ENCODE results near the gene MANBA.
"Not testable (repeated sequence)": the region's sequence is repeated elsewhere in the genome, so short reads cannot be mapped to it uniquely, and the experiment has no call there.

The MANBA gene

DNA sequence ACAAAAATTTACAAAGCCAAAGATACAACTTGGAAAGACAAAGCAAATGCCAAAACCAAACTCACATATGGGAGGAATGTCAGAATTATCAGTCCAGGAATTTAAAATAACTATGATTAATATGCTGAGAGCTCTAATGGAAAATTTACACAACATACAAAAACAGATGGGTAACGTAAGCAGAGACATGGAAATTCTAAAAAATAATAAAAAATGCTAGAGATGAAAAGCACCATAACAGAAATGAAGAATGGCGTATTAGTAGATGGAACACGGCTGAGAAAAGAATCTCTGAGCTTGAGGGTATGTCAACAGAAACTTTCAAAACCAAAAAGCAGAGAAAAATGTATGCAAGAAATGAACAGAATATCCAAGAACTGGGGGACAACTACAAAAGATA is 4.1 kb upstream of the MANBA start:
- no peak for DNase-seq

- DNase-seq = no peak
Measured at GRCh38 chr4:102761906-102762305, 1.1 kb upstream of the MANBA start.

- no peak for DNase-seq
Measured at GRCh38 chr4:102761296-102761701, 531 bp upstream of the MANBA start.

DNA sequence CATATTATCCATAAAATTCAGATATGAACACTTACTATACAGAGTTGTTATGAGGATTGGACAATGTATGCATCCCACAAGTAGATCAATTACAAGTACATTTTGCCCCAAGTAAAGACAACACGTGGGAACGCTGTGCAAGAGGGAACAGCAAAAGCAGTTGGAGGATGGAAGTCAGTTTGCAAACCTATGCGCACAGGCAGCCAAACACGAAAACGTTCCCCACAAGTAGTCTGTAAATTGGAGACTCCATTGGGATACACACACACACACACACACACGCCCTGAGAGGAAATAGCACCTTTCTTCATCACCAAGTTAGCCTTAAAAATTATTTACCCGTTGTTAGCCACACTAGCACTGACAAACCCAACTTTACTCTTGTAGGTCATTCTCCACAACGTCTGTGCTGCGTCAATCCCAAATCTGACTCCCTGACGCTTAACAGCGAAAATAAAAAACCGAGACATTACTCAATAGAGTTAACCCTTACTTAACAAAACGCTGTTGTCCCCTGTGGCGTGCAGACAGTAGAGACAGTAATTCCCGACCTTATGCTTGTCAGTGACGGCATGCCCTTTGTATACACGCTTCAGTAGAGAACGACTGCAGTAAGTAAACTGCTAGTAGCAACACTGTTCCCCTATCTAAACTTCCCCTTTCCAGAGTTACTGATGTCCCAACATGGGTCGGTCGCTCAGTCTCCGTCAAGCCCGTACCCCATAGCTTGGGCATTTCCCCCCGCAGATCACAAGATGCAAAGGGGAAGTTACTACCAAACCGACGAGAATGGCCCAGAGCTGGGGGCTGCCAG is 730 bp downstream of the MANBA start:
- DNase-seq = no peak

- no peak for DNase-seq
Measured at GRCh38 chr4:102758241-102759160, 2.3 kb downstream of the MANBA start.

DNA sequence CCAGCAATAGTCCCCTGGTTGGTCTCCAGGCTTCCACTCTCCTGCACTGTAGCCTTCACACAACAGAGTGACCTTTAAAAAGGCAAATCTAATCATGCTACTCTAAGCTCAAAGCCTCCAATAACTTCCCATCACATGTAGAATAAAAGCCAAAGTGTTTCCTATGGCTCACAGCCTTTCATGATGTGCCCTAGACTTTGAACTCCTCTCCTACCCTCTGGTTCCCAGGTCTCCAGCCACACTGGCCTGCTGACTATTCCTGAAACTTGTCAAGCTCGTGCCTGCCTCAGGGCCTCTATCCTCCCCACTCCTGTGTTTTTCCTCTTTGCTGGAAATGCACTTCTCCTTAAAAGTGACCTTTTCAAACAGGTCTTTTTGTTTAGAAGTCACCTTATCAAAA is 3.1 kb downstream of the MANBA start:
- no peak for DNase-seq

DNA sequence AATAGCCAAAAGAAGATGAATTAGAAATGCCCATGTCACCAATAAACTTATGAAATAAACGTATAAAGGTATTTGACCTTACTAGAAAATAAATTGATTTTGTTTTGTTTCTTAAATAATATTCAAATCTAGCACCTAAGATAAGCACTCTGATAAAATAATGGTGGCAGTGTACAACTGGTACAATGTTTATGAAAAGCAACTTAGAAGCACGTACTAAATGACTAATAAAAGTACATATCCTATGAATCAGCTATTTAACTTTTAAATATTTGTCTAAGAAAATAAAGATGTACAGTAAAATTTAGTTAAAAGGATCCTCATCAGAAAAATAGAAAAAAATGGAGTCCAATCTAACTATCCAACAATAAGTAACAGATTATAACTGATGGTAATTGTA is 6.7 kb downstream of the MANBA start:
- DNase-seq = no peak

DNA sequence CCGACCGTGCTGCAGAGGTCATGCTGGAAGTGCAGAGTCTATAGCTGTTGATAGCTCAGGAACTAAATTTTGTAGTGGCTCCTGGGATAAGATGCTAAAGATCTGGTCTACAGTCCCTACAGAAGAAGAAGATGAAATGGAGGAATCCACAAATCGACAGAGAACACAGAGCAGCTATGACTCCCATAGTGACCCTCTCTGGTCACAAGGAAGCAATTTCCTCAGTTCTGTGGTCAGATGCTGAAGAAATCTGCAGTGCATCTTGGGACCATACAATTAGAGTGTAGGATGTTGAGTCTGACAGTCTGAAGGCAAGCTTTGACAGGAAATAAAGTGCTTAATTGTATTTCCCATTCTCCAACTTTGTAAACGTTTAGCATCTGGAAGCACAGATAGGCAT is 8.8 kb downstream of the MANBA start:
- no peak for DNase-seq

- DNase-seq = not testable (repeated sequence)
Measured at GRCh38 chr4:102743352-102743751, 17.4 kb downstream of the MANBA start.

GRCh38 chr4:102738802-102739201 is 22.0 kb downstream of the MANBA start:
- DNase-seq = not testable (repeated sequence)

DNA sequence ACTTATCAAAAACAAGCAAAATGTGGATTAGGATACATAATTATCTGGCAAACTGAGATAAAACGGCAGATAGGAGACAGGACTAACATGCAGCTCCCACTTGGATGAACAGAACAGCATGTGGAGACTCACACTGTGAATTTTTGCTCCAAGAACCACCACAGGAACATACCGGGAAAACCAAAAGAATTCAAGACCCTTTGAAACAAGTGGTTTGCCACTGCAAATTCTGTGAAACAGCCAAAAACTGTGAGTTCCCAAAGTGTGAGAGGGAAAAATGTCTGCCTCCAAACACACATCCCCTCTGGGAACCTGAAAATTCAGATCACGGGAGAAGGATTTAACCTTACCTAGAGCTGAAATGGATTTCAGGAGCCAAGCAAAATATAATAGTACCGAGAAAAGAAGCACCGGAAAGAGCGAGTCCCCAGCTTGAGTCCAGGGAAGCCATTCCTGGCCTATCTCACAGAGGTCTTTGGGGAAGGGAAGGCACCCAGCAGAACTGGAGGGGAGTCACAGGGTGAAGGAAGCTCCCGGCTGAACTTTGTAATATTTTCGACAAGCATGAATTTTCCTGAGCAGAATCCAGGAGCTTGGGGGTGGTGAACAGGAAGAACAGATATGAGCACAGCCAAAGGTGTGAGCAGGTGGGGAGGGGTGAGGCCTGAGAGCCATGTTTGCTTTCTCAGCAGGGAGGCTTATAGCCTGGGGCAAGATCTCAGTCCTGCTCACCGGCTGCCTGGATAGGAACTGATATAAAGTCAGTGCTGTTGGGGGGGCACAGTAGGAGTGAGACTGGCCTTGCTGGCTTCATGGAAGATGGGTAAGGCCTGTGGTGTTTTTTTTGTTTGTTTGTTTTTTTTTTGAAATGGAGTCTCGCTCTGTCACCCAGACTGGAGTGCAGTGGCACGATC is 23.9 kb downstream of the MANBA start:
- no peak for DNase-seq

DNA sequence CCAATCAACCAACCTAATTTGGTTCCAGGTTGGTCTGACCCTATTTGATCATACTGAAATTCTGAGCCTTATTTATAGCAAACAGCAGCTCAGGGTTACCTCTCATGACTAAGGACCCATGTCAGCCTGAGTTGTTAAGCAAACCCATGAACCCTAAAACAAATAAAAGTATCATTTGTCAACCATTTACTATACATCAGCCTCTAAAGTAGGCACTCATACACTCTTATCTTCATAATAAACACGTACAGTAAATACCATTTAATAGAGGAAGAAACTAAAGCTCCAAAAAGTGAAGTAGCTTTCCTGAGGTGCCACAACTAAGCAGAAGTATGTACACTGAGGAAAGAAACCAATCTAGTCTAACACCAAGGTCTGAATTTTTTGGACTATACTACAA is 25.2 kb downstream of the MANBA start:
- no peak for DNase-seq

- DNase-seq = no peak
Measured at GRCh38 chr4:102734591-102735385, 26.0 kb downstream of the MANBA start.

GRCh38 chr4:102734116-102734515 is 26.7 kb downstream of the MANBA start:
- no peak for DNase-seq

- DNase-seq = no peak
Measured at GRCh38 chr4:102733084-102733483, 27.7 kb downstream of the MANBA start.

GRCh38 chr4:102732678-102733077 is 28.1 kb downstream of the MANBA start:
- DNase-seq = no peak

- no peak for DNase-seq
Measured at GRCh38 chr4:102730968-102731533, 29.7 kb downstream of the MANBA start.

GRCh38 chr4:102729486-102729885 is 31.3 kb downstream of the MANBA start:
- DNase-seq = not testable (repeated sequence)

- DNase-seq = not testable (repeated sequence)
Measured at GRCh38 chr4:102726919-102727318, 33.8 kb downstream of the MANBA start.

DNA sequence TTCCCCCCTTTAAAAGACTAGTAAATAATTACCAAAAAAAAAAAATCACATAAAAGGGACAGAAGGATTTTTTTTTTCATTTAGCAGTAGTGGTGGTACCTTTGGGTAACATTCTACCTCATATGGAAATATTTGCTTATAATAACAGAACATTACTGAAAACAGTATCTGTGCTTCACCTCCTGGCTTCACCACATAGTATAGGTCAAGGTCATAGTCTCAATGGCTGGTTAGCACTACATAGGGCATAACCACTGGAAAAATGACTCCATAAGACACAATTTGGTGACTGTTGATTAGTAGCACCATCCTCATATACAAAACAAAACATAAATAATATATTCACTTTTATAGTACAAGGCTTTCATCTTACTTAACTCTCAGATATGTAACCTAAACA is 34.7 kb downstream of the MANBA start:
- no peak for DNase-seq

GRCh38 chr4:102725229-102725628 is 35.5 kb downstream of the MANBA start:
- DNase-seq = no peak

All from right kidney (tissue), 1 donor.